CD4-positive, alpha-beta T cell treated with Interleukin-6 for 4 hours (primary cell): ENCODE data around the gene EDC4.
"Not testable (repeated sequence)": the region's sequence is repeated elsewhere in the genome, so short reads cannot be mapped to it uniquely, and the experiment has no call there.

Experiments
- DNase-seq: peaks from one replicate; pipeline ENCODE4 v3.0.0-alpha.2; 2020; ENCODE audit warnings: mixed read lengths

Gene EDC4

GRCh38 chr16:67847064-67847861, 25.6 kb upstream of the EDC4 start, which contains the start of gene CENPT:
TSS of gene CENPT (minus strand) at chr16:67847693. CDS start at chr16:67833859, 13,834 bp downstream.
- DNase-seq = no peak

DNA sequence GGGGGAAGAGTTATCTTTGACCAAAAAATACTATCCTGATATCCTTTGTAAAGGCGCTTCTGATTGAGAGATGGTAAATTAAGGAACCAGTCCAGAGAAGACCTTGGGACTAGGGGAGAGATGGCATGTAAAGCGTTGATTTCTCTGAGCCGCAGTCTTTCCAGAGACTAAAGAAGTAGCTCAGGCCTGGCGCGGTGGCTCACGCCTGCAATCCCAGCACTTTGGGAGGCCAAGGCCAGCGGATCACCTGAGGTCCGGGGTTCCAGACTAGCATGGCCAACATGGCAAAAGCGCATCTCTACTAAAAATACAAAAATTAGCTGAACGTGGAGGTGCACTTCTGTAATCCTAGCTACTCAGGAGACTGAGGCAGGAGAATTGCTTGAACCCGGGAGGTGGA, 24.7 kb upstream of the EDC4 start:
- no peak for DNase-seq

GRCh38 chr16:67853670-67854069, 19.2 kb upstream of the EDC4 start:
- no peak for DNase-seq

- no peak for DNase-seq
Measured at GRCh38 chr16:67855789-67856188, 17.1 kb upstream of the EDC4 start.

- no peak for DNase-seq
Measured at GRCh38 chr16:67856927-67857546, 15.8 kb upstream of the EDC4 start.

DNA sequence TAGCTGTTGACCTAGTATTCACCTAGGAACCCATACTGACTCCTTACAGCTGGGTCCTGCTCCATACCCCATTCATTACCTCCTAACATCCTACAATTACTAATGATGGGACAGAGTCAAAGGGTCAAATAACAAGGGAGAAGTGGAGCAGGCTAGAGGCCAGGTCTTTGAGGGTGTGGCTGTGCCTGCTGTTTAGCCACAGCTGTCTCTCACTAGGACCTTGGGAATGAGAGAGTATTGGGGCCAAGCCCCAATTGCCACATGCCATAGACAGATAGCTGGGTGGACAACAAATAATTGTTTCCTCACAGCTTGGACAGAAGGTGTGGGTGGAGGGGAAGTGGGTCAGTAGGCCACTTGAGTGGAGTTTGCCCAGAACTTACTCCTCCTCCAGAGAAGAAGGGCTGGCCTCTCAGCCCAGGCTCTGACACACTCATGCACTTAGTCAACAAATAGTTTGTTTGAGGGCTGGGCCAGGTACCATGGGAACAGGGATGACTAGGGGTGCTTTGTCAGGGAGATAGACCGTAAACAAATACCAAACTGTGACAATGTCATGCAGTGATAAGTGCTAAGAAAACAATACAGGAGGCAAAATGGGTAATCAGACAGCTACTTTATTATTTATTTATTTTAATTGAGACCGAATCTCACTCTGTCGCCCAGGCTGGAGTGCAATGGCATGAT, 15.2 kb upstream of the EDC4 start:
- DNase-seq = peak; percentile 47

- DNase-seq = no peak
Measured at GRCh38 chr16:67858500-67858899, 14.4 kb upstream of the EDC4 start.

DNA sequence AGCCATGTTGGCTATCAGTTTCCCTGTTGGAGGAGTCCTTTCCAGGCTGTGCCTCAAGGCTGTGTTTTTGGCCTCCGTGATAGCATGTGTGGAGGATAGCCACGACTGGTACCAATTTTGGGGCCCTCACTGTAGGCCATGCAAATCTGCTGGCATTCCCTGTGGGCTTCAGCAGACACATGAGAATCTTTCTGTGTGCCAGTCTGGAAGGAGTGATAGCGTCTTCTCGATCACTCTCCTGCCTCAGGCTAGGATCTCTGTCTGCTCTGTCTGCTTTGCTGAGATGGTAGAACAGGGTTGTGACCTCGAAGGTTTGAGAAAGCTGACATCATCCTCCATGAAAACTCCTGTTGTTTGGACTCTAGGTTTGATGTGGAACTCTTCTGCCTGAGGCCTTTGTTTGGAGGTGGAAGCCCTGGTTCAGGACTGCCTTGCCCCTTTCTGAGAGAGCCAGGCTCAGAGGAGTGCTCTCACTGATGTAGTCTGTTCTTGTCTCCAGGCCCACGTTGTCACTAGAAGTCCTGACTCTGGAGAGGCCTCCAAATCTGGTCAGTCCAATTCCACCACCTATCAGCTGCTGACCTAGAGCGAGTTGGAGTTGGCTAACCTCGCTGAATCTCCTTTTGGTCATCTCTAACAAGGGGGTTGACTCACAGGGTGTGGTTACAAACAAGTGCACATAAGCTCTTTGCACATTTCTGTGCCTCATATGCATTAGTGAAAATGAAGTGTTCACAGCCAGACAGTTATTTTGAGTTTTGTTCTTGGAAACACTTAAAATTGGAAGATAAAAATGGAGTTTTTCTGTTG, 12.1 kb upstream of the EDC4 start:
- no peak for DNase-seq

- DNase-seq = no peak
Measured at GRCh38 chr16:67861877-67862276, 11.0 kb upstream of the EDC4 start.

DNA sequence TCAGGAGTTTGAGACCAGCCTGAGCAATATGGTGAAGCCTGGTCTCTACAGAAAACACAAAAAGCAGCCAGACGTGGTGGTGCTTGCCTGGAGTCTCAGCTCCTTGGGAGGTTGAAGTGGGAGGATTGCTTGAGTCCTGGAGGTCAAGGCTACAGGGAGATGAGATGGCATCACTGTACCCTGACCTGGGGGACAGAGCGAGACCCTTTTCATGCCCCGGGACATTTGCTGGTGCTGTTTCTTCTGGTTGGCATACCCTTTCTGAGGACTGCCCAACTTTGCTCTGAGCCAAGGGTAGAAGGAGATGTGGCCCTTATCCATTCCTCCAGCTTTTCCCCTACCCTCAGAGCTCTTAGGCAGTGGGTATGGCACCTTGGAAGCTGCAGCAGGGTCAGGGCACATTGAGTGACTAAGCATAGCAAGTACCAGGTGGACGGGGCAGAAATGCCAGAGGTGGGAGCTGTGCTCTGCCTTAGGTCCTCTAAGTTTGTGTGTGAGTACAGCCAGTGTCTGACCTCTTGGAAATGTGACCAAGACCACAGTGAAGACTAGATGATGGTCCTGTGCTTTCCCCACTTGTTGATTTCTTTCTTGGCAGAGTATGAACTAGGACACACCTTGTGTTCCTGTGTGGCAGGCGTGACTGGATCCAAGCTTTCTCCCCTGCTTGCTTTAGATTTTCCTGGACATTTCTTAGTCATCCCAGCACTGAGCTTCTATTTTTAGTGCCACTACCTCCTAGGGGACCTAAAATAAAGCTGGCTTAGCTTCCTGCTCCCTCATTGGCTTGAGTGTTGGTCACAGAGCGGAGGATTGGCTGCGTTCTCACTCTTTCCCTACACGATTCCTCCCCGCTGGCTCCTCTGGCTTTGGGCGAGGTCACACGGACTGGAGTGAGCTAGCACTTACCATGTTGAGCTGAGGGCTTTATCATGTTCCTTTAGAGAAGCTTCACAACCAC, 9.9 kb upstream of the EDC4 start:
- DNase-seq = no peak

DNA sequence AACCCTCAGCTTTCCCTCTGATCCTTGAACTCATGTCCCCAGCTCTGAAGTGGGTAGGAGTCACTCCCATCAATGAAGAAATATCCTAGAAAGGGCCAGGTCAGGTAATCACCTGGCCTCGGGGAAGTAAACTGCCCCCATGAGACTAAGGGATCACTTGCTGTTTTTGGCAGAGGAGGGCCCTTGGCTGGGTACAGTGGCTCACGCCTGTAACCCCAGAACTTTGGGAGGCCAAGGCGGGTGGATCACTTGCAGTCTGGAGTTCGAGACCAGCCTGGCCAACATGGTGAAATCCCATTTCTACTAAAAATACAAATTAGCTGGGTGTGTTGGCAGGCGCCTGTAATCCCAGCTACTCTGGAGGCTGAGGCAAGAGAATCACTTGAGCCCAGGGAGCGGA, 8.8 kb upstream of the EDC4 start:
- not testable (repeated sequence) for DNase-seq

DNA sequence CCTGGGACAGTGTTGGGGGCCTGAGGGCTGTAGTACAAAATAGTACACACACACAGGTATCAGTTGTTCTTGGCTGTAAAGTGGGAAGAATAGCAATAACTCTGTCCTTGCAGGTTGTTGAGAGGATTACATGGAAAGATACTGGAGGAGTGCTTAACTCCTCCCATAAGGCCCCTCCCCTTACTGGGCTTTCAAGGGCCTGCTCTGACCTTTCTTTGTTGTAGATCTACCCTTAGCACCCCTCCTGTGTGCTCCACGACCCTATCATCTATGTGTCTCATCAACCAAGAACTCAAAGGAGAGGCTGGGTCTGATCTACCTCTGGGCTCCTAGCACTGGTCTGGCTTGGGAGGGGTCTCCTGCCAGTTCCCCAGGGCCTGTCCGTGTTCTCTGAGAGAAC, 8.3 kb upstream of the EDC4 start:
- DNase-seq = no peak

GRCh38 chr16:67865318-67865717, 7.5 kb upstream of the EDC4 start:
- peak; percentile 36 for DNase-seq

- no peak for DNase-seq
Measured at GRCh38 chr16:67868290-67868689, 4.6 kb upstream of the EDC4 start.

DNA sequence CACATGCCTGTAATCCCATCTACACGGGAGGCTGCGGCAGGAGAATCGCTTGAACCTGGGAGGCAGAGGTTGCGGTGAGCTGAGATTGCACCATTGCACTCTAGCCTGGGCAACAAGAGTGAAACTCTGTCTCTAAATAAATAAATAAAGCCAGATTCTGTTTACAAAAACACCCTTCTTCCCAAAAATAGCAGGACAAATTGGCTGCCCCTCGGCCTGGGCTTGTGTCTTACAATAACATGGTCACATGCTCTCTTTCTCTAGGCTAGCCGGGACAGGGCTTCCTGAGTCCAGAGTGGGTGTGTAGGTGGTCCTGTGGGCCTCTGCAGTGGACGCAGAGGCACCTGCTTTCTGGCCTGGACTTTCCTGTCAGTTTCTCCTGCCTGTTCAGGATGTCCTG, 3.2 kb upstream of the EDC4 start:
- DNase-seq = no peak

DNA sequence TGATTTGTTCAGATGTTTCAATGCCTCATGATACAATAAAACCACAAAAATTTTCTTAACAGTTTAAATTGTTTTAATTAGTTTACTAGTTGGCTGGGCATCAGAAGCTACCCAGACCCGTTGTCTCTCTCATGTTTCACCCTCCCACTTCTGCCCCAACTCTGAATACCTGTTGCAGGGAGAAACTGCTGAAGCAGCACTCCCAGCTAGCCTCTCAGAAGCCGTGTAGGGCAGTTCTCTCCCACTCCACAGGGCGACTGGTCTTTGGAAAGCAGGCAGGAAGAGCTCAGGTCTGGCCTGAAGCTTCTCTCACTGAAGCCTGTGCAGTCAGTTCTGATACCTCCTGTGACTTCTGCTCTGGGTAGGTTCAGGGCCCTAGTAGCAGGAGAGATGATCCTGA, 1.6 kb upstream of the EDC4 start:
- no peak for DNase-seq

GRCh38 chr16:67872131-67872630, 671 bp upstream of the EDC4 start:
- DNase-seq = no peak

GRCh38 chr16:67873435-67874370, 851 bp downstream of the EDC4 start:
- no peak for DNase-seq

DNA sequence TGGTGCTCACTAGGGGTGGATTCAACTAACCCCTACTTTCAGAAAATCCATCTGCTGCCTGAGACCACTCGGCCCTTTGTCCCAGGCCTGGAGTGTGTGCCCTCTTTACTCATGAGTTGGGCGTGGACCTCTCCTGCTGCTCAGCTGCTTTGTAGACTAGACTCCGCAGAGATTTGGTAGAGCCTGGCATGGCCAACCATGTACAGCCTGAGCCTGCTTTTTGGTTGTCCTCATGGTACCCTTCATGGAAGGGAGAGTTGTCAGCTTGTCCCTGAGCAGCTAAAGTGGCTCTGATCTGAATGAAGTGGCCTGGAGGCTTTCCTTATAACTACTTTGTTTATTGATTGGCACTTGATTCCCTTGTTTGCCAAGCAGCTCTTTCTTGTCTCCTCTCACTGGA, 1.5 kb downstream of the EDC4 start:
- no peak for DNase-seq

GRCh38 chr16:67877064-67877463, 4.2 kb downstream of the EDC4 start:
- no peak for DNase-seq

DNA sequence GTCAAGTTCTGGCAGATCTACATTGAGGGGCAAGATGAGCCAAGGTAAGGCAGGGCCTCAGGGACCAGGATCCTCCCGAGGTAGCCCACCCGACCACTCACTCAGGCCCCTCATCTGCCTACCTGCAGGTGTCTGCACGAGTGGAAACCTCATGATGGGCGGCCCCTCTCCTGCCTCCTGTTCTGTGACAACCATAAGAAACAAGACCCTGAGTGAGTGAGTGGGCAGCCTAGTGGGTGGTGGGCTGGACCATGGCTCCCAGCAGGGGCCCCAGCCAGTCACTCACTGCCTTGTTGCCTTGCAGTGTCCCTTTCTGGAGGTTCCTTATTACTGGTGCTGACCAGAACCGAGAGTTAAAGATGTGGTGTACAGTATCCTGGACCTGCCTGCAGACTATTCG, 5.4 kb downstream of the EDC4 start:
- no peak for DNase-seq
